T-helper 2 cell treated with Interferon-gamma antibody and Interleukin-4, amounts not matched to agents 5 μg/mL and 100 μg/mL, for 36 hours (primary cell): ENCODE measurements around the gene PTPN14.
"Not testable (repeated sequence)": the region's sequence is repeated elsewhere in the genome, so short reads cannot be mapped to it uniquely, and the experiment has no call there.

Source experiments
- DNase-seq: peaks from one replicate; pipeline ENCODE4 v3.0.0; 2021; ENCODE audit warnings: low spot score
- H3K27ac Mint-ChIP-seq: one replicate; pipeline ENCODE4 v1.8.0; 2021; ENCODE audit warnings: mild to moderate bottlenecking, mixed read lengths
- H3K27me3 Mint-ChIP-seq: one replicate; pipeline ENCODE4 v1.8.0; 2021; ENCODE audit warnings: low read depth, mixed read lengths
- H3K36me3 Mint-ChIP-seq: one replicate; pipeline ENCODE4 v1.8.0; 2021; ENCODE audit warnings: low read depth, mixed read lengths
- H3K4me1 Mint-ChIP-seq: one replicate; pipeline ENCODE4 v1.8.0; 2021; ENCODE audit warnings: low read depth, mixed read lengths
- H3K4me3 Mint-ChIP-seq: one replicate; pipeline ENCODE4 v1.8.0; 2022; ENCODE audit warnings: mild to moderate bottlenecking, moderate library complexity, mixed read lengths
- H3K9me3 Mint-ChIP-seq: one replicate; pipeline ENCODE4 v1.8.0; 2021; ENCODE audit warnings: mixed read lengths

PTPN14 gene

DNA sequence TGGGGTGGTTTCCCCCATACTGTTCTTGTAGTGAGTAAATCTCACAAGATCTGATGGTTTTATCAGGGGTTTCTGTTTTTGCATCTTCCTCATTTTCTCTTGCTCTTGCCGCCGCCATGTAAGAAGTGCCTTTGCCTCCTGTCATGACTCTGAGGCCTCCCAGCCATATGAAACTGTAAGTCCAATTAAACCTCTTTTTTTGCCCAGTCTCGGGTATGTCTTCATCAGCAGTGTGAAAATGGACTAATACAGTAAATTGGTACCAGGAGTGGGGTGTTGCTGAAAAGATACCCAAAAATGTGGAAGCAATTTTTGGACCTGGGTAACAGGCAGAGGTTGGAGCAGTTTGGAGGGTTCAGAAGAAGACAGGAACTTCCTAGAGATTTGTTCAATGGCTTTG, 24.7 kb upstream of the PTPN14 start:
- H3K27me3 Mint-ChIP-seq, H3K4me3 Mint-ChIP-seq, H3K27ac Mint-ChIP-seq, H3K4me1 Mint-ChIP-seq, DNase-seq, H3K36me3 Mint-ChIP-seq: not testable (repeated sequence)
- H3K9me3 Mint-ChIP-seq = peaks cover 30% of the 10 kb centered on the region

GRCh38 chr1:214574598-214575411, 23.4 kb upstream of the PTPN14 start:
- peaks cover 9% of the 10 kb centered on the region for H3K36me3 Mint-ChIP-seq
- no peaks in the 10 kb centered on the region for H3K27me3 Mint-ChIP-seq
- H3K9me3 Mint-ChIP-seq = peaks cover 30% of the 10 kb centered on the region
- no peak overlapping the region for H3K27ac Mint-ChIP-seq
- H3K4me3 Mint-ChIP-seq = no peak overlapping the region
- no peaks in the 10 kb centered on the region for H3K4me1 Mint-ChIP-seq
- no peak for DNase-seq

DNA sequence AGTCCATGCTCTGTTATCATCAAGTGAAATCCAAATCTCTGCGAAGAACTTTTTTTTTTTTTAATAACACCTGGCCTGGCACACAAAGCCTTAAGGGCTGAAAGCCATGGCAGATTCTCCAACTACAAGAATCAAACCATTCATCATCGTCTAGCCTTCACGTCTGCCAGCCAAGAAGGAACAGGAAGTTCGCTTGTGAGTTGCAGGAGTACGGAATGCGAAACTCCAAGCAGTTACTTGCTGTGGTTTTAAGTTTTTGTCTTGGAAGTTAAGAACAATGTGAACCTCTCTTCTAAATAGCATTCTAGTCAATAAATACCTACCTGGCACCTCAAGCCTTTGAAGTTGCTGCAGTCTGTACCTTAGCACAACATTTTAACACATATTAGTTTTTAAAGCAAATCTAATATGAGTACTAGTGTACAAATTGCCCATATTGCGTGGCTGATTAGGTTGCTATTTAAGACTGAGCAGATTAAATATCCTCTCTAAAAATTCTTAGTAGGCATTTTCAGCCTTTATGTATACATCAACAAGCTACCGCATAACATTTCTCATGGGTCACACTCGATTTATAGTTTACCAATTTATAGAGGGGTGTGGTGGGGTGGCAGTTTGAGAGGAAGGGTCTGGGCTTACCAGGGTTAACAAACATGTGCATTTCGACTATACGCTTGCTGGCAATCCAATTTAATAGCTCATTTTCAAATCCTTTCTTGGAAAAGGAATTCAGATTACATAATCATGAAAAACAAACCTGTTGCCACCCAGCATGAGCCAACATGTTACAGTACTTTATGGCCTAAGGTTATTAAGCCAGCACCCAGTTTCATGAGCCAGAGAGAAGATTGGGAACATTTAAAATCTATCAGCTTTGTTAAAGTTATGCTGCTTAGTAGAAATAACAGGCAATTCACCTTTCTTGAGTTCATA, 22.2 kb upstream of the PTPN14 start:
- Mint-ChIP-seq H3K4me3 (no peak overlapping the region), H3K27ac (no peak overlapping the region), H3K4me1 (peaks cover 3% of the 10 kb centered on the region), H3K36me3 (peaks cover 9% of the 10 kb centered on the region), H3K9me3 (peaks cover 30% of the 10 kb centered on the region), H3K27me3 (no peaks in the 10 kb centered on the region)
- no peak for DNase-seq

GRCh38 chr1:214571281-214571680, 19.9 kb upstream of the PTPN14 start:
- Mint-ChIP-seq H3K4me3 (no peak overlapping the region), H3K27ac (no peak overlapping the region), H3K4me1 (peaks cover 3% of the 10 kb centered on the region), H3K36me3 (peaks cover 6% of the 10 kb centered on the region), H3K27me3 (no peaks in the 10 kb centered on the region), H3K9me3 (peaks cover 13% of the 10 kb centered on the region)
- DNase-seq = no peak

GRCh38 chr1:214570442-214570841, 19.0 kb upstream of the PTPN14 start:
- H3K9me3 Mint-ChIP-seq = peaks cover 7% of the 10 kb centered on the region
- no peaks in the 10 kb centered on the region for H3K27me3 Mint-ChIP-seq
- no peak for DNase-seq
- no peak overlapping the region for H3K27ac Mint-ChIP-seq
- no peak overlapping the region for H3K4me3 Mint-ChIP-seq
- no peaks in the 10 kb centered on the region for H3K36me3 Mint-ChIP-seq
- peaks cover 3% of the 10 kb centered on the region for H3K4me1 Mint-ChIP-seq

- H3K9me3 Mint-ChIP-seq = peaks cover 2% of the 10 kb centered on the region
- no peak for DNase-seq
- no peak overlapping the region for H3K4me3 Mint-ChIP-seq
- H3K27me3 Mint-ChIP-seq = no peaks in the 10 kb centered on the region
- no peak overlapping the region for H3K27ac Mint-ChIP-seq
- H3K36me3 Mint-ChIP-seq = no peaks in the 10 kb centered on the region
- H3K4me1 Mint-ChIP-seq = peaks cover 3% of the 10 kb centered on the region
Measured at GRCh38 chr1:214569357-214570004, 18.1 kb upstream of the PTPN14 start.

GRCh38 chr1:214568328-214568727, 16.9 kb upstream of the PTPN14 start:
- H3K4me1 Mint-ChIP-seq = peaks cover 3% of the 10 kb centered on the region
- no peak overlapping the region for H3K4me3 Mint-ChIP-seq
- no peaks in the 10 kb centered on the region for H3K27me3 Mint-ChIP-seq
- no peaks in the 10 kb centered on the region for H3K36me3 Mint-ChIP-seq
- no peaks in the 10 kb centered on the region for H3K9me3 Mint-ChIP-seq
- no peak for DNase-seq
- no peak overlapping the region for H3K27ac Mint-ChIP-seq

GRCh38 chr1:214567481-214567980, 16.1 kb upstream of the PTPN14 start:
- no peak overlapping the region for H3K4me3 Mint-ChIP-seq
- peaks cover 3% of the 10 kb centered on the region for H3K4me1 Mint-ChIP-seq
- H3K27ac Mint-ChIP-seq = no peak overlapping the region
- DNase-seq = no peak
- no peaks in the 10 kb centered on the region for H3K36me3 Mint-ChIP-seq
- no peaks in the 10 kb centered on the region for H3K9me3 Mint-ChIP-seq
- H3K27me3 Mint-ChIP-seq = no peaks in the 10 kb centered on the region

GRCh38 chr1:214566158-214567104, 15.0 kb upstream of the PTPN14 start:
- H3K4me3 Mint-ChIP-seq = no peak overlapping the region

DNA sequence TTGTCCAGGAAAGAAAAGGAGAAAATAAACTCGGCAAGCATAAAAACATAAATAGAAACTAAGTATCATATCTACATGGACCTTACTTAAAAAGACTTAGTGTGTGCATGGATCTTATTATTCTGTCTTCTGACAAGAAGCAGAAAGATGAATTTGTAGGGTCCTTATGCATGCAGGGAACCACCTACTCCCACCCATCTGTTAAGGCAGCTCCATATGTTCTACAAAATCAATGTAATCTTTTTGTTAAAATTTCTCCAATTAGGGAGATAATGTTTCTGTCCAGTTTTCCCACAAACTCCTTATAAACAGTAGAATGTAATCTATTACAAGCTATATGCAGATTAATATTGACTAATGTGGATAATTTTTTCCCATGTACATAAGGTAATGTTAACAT, 13.9 kb upstream of the PTPN14 start:
- Mint-ChIP-seq H3K27ac (no peak overlapping the region), H3K36me3 (no peaks in the 10 kb centered on the region), H3K4me1 (peaks cover 3% of the 10 kb centered on the region), H3K4me3 (no peak overlapping the region), H3K9me3 (no peaks in the 10 kb centered on the region), H3K27me3 (peaks cover 2% of the 10 kb centered on the region)
- no peak for DNase-seq

More at GRCh38 chr1:214566158-214567104, 15.0 kb upstream of the PTPN14 start:
- Mint-ChIP-seq H3K9me3 (no peaks in the 10 kb centered on the region), H3K4me1 (peaks cover 3% of the 10 kb centered on the region), H3K27ac (no peak overlapping the region), H3K36me3 (no peaks in the 10 kb centered on the region), H3K27me3 (peaks cover 2% of the 10 kb centered on the region)
- DNase-seq = peak; percentile 54

GRCh38 chr1:214563881-214564280, 12.5 kb upstream of the PTPN14 start:
- no peaks in the 10 kb centered on the region for H3K4me1 Mint-ChIP-seq
- no peaks in the 10 kb centered on the region for H3K9me3 Mint-ChIP-seq
- no peak for DNase-seq
- no peaks in the 10 kb centered on the region for H3K36me3 Mint-ChIP-seq
- H3K27ac Mint-ChIP-seq = no peak overlapping the region
- H3K4me3 Mint-ChIP-seq = no peak overlapping the region
- H3K27me3 Mint-ChIP-seq = peaks cover 7% of the 10 kb centered on the region

GRCh38 chr1:214557952-214558735, 6.7 kb upstream of the PTPN14 start:
- no peaks in the 10 kb centered on the region for H3K9me3 Mint-ChIP-seq
- peaks cover 7% of the 10 kb centered on the region for H3K27me3 Mint-ChIP-seq

More at GRCh38 chr1:214557952-214558735, 6.7 kb upstream of the PTPN14 start:
- Mint-ChIP-seq H3K4me3 (no peak overlapping the region), H3K27ac (no peak overlapping the region), H3K36me3 (no peaks in the 10 kb centered on the region), H3K4me1 (peaks cover 8% of the 10 kb centered on the region)
- DNase-seq = no peak
